K562 (cell line): ENCODE results near the gene GUCA1A. TPM values are rescaled to one million over a fixed set of nuclear protein-coding genes. Genes with fewer than 3 reads are reported as not detected.

Source experiments
- ARID4B ChIP-seq: sonication (generic); formaldehyde crosslinking; IDR thresholded peaks from 2 replicates; pipeline ENCODE4 v1.8.0; 2022; ENCODE audit warnings: mild to moderate bottlenecking, missing genetic modification reagents
- ATF1 ChIP-seq, 2 experiments: fragments of 450-650 bp in 1 of 2; IDR thresholded peaks; 2 replicates each; pipeline ENCODE4 v1.6.1; 2016; ENCODE audit warnings: missing compliant biosample characterization in 1 of 2, missing genetic modification characterization in 1 of 2
- CBFB ChIP-seq: sonication (generic); formaldehyde crosslinking; IDR thresholded peaks from 2 replicates; pipeline ENCODE4 v1.4.0; 2020; ENCODE audit warnings: mild to moderate bottlenecking, missing genetic modification reagents
- CTBP1 ChIP-seq: fragments of 450-650 bp; IDR thresholded peaks from 2 replicates; pipeline ENCODE4 v1.6.1; 2016; ENCODE audit warnings: borderline replicate concordance
- DIDO1 ChIP-seq: fragments of 450-650 bp; IDR thresholded peaks from 2 replicates; pipeline ENCODE4 v1.6.1; 2016; ENCODE audit warnings: low read depth, missing biosample characterization, missing genetic modification characterization
- EP400 ChIP-seq: fragments of 450-650 bp; IDR thresholded peaks from 2 replicates; pipeline ENCODE4 v1.6.1; 2017; ENCODE audit warnings: antibody characterized with exemption, mild to moderate bottlenecking, moderate library complexity
- ESRRA ChIP-seq: fragments of 450-650 bp; IDR thresholded peaks from 2 replicates; pipeline ENCODE4 v1.6.1; 2014; ENCODE audit warnings: low read depth, mild to moderate bottlenecking, moderate library complexity, borderline replicate concordance
- GABPB1 ChIP-seq: sonication (generic); formaldehyde crosslinking; IDR thresholded peaks from 2 replicates; pipeline ENCODE4 v1.8.0; 2022; ENCODE audit warnings: mild to moderate bottlenecking, missing genetic modification reagents
- HMG20B ChIP-seq: fragments of 250-450 bp; sonication (Bioruptor Pico); IDR thresholded peaks from 2 replicates; pipeline ENCODE4 v1.5.0; 2021; ENCODE audit warnings: mild to moderate bottlenecking
- JUN ChIP-seq, 2 experiments: sonication (generic) in 1 of 2; formaldehyde crosslinking in 1 of 2; IDR thresholded peaks; 2 replicates each; pipeline versions ENCODE4 v1.6.1 to v1.8.0; 2012 to 2022; ENCODE audit warnings: borderline replicate concordance in 2 of 2, mild to moderate bottlenecking in 2 of 2, improper control_type of control experiment in 1 of 2, low read depth in 1 of 2, low read length in 1 of 2, missing genetic modification reagents in 1 of 2
- JUND ChIP-seq, 2 experiments: IDR thresholded peaks; 2 replicates in 1 of 2; 3 replicates in 1 of 2; pipeline ENCODE4 v1.6.1; 2011; ENCODE audit warnings: borderline replicate concordance in 2 of 2, low read depth in 2 of 2, low read length in 2 of 2, improper control_type of control experiment in 1 of 2, missing biosample characterization in 1 of 2, missing genetic modification characterization in 1 of 2, missing genetic modification reagents in 1 of 2
- MCM7 ChIP-seq, 2 experiments: fragments of 450-650 bp; IDR thresholded peaks; 2 replicates each; pipeline ENCODE4 v1.6.1; 2016 to 2018
- NFIC ChIP-seq: fragments of 450-650 bp; IDR thresholded peaks from 2 replicates; pipeline ENCODE4 v1.6.1; 2017; ENCODE audit warnings: mild to moderate bottlenecking, inconsistent platforms
- OTX1 ChIP-seq: fragments of 450-650 bp; formaldehyde crosslinking; IDR thresholded peaks from 2 replicates; pipeline ENCODE4 v1.4.0; 2022; ENCODE audit warnings: mild to moderate bottlenecking
- SMC3 ChIP-seq: conservative IDR thresholded peaks from 2 replicates; pipeline ENCODE4 v1.6.1; 2011; ENCODE audit warnings: low read depth, low read length, improper control_type of control experiment; ENCODE audit not compliant: insufficient read depth
- SOX6 ChIP-seq: fragments of 450-650 bp; IDR thresholded peaks from 2 replicates; pipeline ENCODE4 v1.6.1; 2014; ENCODE audit warnings: mild to moderate bottlenecking
- STAG1 ChIP-seq: sonication (generic); formaldehyde crosslinking; IDR thresholded peaks from 2 replicates; pipeline ENCODE4 v1.5.0; 2020; ENCODE audit warnings: missing genetic modification reagents, borderline replicate concordance
- XRCC5 ChIP-seq: fragments of 200-400 bp; formaldehyde crosslinking; IDR thresholded peaks from 2 replicates; pipeline ENCODE4 v1.6.1; 2017; ENCODE audit warnings: low read depth, mild to moderate bottlenecking, low read length
- ZBTB7A ChIP-seq: IDR thresholded peaks from 2 replicates; pipeline ENCODE4 v1.6.1; 2011; ENCODE audit warnings: low read depth, mild to moderate bottlenecking, low read length, moderate library complexity, borderline replicate concordance; ENCODE audit not compliant: control insufficient read depth
- ZC3H8 ChIP-seq: fragments of 450-650 bp; IDR thresholded peaks from 2 replicates; pipeline ENCODE4 v1.6.1; 2017
- polyA plus RNA-seq, 8 experiments: library from polyadenylated mRNA; depleted of rRNA in 4 of 8; stranded (reverse) in 5 of 8; unstranded in 3 of 8; fragments of >200 nt; fragmentation: Nextera tagmentation in 2 of 8; fragmentation: Illumina TruSeq in 1 of 8; extraction: Ambion mirVana in 2 of 8; extraction: Trizol in 1 of 8; gene quantifications; 2 replicates each; pipeline versions ENCODE4 v1.2.1 to v1.2.3, GENCODE V29; 2011 to 2014; ENCODE audit warnings: inconsistent platforms in 1 of 8, missing spikeins in 1 of 8
- total RNA-seq, 7 experiments: library from RNA; depleted of rRNA in 6 of 7; stranded (reverse); fragments of >200 nt in 6 of 7; fragmentation: Illumina TruSeq in 2 of 7; extraction: Trizol in 2 of 7; gene quantifications; 2 replicates each; pipeline versions ENCODE4 v1.2.1 to v1.2.3, GENCODE V29; 2011 to 2021; ENCODE audit warnings: low replicate concordance in 1 of 7
- TF ChIP-seq, protein P1 (sequence below): fragments of 450-650 bp; IDR thresholded peaks from 2 replicates; pipeline ENCODE4 v1.7.1; 2018; ENCODE audit warnings: mild to moderate bottlenecking, low read depth; ENCODE audit not compliant: partially characterized antibody

Gene GUCA1A
- total and polyA plus RNA-seq, 9 of the 15 experiments (the other 6 are each of a cell fraction or from before 2014, with no cell fraction given) = not detected

DNA sequence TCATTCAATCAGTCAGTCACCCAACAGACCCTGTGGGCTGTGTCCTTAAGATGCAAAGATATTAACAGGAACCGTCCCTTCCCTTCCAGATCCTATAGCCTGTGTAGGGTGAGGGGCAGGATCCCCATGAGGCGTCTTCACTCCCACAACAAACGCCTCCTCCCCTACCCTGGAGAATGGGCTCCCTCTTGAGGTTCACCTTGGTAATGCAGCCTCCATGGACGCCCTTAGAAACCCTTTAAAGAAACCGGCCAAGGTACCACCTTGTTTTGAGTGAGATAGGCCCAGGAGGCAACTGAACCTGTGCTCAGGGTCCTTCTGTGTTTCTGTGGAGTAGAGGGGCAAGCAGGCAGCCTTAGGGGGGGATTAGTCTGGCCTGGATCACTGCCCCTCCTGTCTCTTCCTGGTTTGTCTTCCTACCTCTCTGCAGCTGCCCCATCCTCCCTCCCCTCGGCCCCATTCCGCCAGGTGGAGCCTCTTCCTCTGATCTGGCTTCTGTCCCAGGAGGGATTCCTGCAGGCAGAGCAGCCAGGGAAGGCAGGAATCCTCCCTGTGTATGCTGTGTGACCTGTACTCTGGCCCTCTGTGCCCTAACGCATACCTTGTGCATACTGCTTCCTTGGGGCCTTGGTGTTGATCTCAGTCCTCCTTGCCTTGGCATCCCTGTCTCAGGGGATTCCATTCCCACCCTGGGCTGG, 6.6 kb upstream of the GUCA1A start (continued):
- no peak for TF ChIP-seq ARID4B
- peak; percentile 16; the same call in 1 of the 2 replicates for TF ChIP-seq JUND (IDR thresholded peaks at IDR 0.05; ENCODE audit: borderline replicate concordance, low read depth, low read length)
- TF ChIP-seq JUND (tag; IDR thresholded peaks at IDR 0.05; ENCODE audit: borderline replicate concordance, low read depth, low read length) = no peak; the same call in 2 of the 3 replicates
- TF ChIP-seq OTX1 (CRISPR knock-in tag) = no peak
- no peak for TF ChIP-seq HMG20B (CRISPR knock-in tag)
- TF ChIP-seq XRCC5 = peak; percentile 80
- TF ChIP-seq ATF1 (CRISPR knock-in tag; IDR thresholded peaks at IDR 0.05) = no peak
- 0 out of 2 replicates have a peak, but pooled peaks have one; percentile 19 for TF ChIP-seq ATF1 (tag; IDR thresholded peaks at IDR 0.05)
- TF ChIP-seq GABPB1 (CRISPR knock-in tag) = peak; percentile 25; the same call in 1 of the 2 replicates
- TF ChIP-seq SOX6 = peak; percentile 27; the same call in 1 of the 2 replicates
- no peak for TF ChIP-seq MCM7 (IDR thresholded peaks at IDR 0.05)
- TF ChIP-seq DIDO1 (tag) = 0 out of 2 replicates have a peak, but pooled peaks have one; percentile 24
- no peak for TF ChIP-seq CBFB (CRISPR knock-in tag)
- TF ChIP-seq JUN (IDR thresholded peaks at IDR 0.05; ENCODE audit: borderline replicate concordance, low read depth, low read length) = peak; percentile 25; the same call in 1 of the 2 replicates
- no peak for TF ChIP-seq JUN (CRISPR knock-in tag; IDR thresholded peaks at IDR 0.05; ENCODE audit: borderline replicate concordance)
- peak; percentile 73 for TF ChIP-seq NFIC
- peak; percentile 87 for TF ChIP-seq ZBTB7A
- peak; percentile 51 for TF ChIP-seq EP400
- peak; percentile 90 for TF ChIP-seq CTBP1
- TF ChIP-seq SMC3 = peak; percentile 85
- peak; percentile 88 for TF ChIP-seq STAG1
- TF ChIP-seq ZC3H8 = 0 out of 2 replicates have a peak, but pooled peaks have one; percentile 14
- TF ChIP-seq, protein P1, sequence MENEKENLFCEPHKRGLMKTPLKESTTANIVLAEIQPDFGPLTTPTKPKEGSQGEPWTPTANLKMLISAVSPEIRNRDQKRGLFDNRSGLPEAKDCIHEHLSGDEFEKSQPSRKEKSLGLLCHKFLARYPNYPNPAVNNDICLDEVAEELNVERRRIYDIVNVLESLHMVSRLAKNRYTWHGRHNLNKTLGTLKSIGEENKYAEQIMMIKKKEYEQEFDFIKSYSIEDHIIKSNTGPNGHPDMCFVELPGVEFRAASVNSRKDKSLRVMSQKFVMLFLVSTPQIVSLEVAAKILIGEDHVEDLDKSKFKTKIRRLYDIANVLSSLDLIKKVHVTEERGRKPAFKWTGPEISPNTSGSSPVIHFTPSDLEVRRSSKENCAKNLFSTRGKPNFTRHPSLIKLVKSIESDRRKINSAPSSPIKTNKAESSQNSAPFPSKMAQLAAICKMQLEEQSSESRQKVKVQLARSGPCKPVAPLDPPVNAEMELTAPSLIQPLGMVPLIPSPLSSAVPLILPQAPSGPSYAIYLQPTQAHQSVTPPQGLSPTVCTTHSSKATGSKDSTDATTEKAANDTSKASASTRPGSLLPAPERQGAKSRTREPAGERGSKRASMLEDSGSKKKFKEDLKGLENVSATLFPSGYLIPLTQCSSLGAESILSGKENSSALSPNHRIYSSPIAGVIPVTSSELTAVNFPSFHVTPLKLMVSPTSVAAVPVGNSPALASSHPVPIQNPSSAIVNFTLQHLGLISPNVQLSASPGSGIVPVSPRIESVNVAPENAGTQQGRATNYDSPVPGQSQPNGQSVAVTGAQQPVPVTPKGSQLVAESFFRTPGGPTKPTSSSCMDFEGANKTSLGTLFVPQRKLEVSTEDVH = peak; percentile 62
- TF ChIP-seq ESRRA = peak; percentile 78
